GM18526 (cell line): Measurements from ENCODE around the gene DNAJC18.

Experiments
- POLR2A ChIP-seq: IDR thresholded peaks from 3 replicates; pipeline ENCODE4 v1.6.1; 2011; ENCODE audit not compliant: insufficient read length; ENCODE audit errors: extremely low read depth

DNAJC18 gene

DNA sequence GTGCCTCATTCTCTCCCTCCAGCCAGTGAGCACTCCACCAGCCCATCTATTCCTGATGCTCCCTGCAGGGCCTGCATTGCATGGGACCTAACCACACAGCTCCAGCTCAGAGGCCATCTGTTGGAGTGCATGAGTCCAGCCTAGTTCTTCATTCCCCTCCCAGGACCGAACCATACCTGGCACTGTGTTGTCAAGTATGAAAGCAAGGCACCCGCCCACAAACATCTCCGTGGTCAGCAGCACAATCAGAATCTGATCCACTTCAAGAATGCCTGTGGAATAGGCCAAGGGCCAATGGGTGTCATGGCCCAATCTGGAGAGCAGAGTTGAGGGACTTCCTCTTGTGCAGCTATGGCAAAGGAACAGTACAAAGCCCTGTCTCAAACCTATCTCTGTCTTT is 62.1 kb downstream of the DNAJC18 start:
- no peak for TF ChIP-seq POLR2A

DNA sequence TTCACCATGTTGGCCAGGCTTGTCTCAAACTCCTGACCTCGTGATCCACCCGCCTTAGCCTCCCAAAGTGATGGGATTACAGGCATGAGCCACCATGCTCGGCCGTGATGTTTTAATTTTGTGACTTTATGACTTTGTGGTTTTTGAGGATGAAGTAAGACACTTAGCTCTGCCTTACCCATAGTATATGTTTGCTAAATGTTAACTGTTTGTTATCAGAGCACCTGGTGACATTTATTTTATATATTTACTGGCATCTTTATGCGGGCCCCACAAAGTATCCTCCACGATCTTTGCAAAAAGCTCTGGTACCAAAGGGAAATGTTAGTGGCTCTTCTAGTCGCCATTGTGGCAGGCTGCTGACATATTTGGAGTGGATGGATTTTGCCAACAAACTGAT is 63.0 kb downstream of the DNAJC18 start:
- TF ChIP-seq POLR2A, result no peak

DNA sequence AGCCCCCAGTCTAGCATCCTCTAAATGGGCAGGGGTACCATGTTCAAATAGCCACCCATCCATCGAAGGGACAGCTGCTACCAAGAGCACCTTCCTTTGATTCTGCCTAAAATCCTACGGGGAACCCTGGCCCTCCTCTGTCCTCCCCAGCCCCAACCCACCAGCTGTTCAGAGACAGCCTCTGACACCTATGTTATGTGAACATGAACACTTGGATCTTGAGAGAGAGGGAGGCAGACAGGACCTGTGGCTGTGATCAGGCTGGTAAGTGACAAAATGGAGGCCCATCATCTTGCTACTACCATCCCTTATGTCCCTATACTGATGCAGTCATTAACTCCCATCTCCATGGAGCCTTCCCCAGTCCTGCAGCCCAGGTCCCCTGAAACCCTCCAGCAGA is 64.4 kb downstream of the DNAJC18 start:
- no peak for TF ChIP-seq POLR2A

DNA sequence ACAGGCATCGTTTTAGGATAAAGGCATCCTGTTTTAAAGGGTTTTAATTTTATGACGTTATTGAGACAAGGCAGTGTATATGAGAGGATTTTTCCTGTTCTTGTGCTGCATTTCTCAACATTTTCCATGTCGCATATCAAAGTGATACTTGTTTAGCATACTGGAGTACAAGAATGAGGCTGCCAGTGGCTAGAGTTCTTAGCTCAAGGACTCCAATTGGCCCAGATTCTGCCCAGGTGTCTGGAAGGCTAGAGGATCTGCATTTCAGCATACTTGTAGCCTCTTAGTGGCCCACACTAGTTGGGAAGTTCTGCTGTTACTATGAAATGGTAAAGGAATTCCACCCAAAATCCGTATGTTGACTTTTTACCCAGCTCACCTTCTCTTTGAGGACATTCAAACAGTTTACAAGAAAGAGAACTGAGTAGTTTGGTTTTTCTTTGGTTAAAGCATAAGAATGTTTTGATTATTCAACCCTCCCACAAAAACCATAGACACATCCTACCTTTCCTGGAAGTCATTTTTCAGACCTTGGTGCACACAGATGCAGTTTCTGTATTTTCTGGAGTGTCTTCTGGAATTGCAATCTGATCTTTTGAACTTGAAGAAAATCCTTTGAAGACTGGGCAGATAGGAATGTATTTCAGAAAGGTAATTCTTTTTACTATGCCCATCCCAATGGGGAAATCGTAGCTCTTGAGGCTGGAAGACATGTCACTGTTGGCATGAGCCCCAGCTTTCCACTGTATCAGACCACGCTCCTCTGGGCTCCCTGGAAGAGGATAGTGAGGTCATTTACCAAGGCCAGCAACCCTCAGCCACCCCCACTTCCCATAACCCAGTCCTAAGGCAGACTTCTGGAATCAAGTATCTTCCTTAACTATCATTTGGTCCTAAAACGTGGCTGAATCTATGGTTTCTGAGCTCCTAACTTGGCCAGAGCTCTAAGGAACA is 67.6 kb downstream of the DNAJC18 start:
- TF ChIP-seq POLR2A, result no peak

DNA sequence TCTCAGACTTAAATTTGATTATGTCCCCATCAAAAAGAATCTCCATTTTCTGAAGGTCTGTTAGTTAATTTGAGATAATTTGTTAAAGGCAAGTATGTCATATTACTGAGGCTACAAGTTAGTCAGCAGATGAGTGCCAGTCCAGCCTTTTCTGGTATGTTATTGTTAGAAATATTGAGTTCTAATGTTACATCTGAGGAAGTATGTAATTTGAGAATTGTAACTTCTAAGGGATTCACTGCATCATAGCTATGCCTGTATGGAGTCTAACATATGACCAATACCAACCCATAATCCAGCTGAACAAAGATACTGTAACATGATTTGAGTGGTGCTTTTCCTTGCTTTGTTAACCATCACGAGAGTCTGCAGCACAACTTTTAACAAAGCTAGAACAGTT is 70.1 kb downstream of the DNAJC18 start:
- no peak for TF ChIP-seq POLR2A

DNA sequence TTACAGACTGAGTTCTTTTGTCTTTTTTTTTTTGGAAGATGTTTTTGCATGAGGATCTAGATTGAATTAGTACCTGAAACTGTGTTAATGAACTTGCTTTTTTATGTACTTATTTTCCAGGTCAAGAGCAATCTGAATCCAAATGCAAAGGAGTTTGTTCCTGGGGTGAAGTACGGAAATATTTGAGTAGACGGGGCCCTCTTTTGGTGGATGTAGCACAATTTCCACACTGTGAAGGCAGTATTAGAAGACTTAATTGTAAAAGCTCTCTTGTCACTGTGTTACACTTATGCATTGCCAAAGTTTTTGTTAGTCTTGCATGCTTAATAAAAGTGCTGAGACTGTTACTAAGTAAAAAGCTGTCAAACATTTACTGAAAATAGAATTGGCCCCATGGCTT is 70.7 kb downstream of the DNAJC18 start:
- no peak for TF ChIP-seq POLR2A

DNA sequence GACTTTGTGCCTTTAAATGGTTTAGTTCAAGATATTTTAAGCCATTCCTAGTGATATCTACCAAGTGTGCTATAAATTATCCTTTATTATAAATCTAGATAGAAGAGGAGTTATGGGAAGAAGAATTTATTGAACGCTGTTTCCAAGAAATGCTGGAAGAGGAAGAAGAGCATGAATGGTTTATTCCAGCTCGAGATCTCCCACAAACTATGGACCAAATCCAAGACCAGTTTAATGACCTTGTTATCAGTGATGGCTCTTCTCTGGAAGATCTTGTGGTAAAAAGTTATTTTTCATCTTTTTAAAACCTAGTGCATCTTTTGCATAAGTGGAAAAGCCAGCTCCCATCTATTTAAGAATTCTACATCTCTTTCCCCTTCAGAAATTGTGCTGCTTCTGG is 74.9 kb downstream of the DNAJC18 start:
- no peak for TF ChIP-seq POLR2A

DNA sequence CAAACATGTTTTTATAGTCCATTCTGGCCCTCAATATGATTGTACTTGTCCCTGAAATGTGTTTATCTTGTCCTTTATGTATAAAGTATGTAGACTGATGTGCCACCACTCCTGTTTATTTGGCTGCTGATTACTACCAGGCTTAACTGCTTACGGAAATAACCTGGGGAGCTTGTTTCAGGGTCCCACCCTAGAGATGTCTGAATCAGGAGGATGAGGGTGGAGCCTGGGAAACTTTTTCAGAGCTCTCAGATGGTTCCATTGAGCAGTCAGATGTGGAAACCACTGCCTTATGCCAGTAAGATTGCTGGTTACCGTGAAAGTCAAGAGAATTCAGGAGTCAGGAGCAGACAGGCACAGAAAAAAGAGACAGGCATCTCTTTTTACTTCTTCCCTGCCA is 75.4 kb downstream of the DNAJC18 start:
- TF ChIP-seq POLR2A, result no peak

DNA sequence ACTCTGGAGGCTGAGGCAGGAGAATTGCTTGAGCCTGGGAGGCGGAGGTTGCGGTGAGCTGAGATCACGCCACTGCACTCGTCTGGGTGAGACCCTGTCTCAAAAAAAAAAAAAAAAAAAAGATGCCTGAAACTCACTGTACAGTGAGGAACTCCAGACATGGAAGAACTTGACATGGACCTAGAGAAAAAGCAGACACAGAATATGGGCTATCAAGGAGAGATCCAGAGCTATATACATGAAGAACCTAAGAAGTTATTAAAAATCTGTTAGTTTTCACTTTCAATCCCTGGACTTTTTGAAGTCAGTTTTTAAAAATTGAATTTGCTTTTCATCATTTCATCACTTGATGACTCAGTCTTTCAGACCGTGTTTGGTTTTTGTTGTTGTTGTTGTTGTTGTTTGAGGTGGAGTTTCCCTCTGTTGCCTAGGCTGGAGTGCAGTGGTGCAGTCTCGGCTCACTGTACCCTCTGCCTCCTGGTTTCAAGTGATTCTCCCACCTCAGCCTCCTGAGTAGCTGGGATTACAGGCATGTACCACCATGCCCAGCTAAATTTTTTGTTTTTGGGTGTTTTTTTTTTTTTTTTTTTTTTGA is 77.4 kb downstream of the DNAJC18 start:
- TF ChIP-seq POLR2A, result no peak

DNA sequence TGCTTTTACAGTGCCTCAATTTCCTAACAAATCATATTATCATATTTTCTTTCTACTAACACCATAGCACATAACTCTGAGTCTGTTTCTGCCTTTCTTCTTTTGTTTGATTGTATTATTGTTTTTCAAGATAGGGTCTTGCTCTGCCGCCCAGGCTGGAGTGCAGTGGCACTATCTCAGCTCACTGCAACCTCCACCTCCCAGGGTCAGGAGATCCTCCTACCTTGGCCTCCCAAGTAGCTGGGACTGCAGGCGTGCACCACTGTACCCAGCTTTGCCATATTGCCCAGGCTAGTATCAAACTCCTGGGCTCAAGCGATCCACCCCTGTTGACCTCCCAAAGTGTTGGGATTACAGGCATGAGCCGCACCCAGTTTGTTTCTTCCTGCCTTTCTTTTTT is 78.9 kb downstream of the DNAJC18 start:
- no peak for TF ChIP-seq POLR2A
